NK-92 treated with Interleukin-12 subunit alpha and Interleukin-12 subunit beta, amount 100 ng/mL, for 24 hours (cell line): ENCODE data around the gene ABHD16B.

Experiments
- DNase-seq: peaks from one replicate; lab custom pipeline; 2025; lab: John Stamatoyannopoulos, UW

ABHD16B gene

DNA sequence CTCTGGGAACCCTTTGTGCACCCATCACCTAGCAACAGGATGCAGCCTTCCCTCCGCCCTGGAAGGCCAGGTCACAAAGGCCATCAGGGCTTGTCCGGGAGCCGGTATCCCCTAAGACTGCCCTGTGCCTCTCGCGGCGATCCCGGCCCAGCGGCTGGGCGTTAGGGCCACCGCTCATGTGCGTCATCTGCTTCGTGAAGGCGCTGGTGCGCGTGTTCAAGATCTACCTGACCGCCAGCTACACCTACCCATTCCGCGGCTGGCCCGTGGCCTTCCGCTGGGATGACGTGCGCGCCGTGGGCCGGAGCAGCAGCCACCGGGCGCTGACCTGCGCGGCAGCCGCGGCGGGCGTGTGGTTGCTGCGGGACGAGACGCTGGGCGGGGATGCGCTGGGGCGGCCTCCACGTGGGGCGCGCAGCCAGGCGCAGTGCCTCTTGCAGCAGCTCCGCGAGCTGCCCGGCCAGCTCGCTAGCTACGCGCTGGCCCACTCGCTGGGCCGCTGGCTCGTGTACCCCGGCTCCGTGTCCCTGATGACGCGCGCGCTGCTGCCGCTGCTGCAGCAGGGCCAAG, at the start of gene ABHD16B:
Gene ABHD16B, plus strand, starts transcription at position 134 of the 570 bp plus-strand sequence. Its CDS starts 43 bp downstream, at position 177.
- DNase-seq = no peak

DNA sequence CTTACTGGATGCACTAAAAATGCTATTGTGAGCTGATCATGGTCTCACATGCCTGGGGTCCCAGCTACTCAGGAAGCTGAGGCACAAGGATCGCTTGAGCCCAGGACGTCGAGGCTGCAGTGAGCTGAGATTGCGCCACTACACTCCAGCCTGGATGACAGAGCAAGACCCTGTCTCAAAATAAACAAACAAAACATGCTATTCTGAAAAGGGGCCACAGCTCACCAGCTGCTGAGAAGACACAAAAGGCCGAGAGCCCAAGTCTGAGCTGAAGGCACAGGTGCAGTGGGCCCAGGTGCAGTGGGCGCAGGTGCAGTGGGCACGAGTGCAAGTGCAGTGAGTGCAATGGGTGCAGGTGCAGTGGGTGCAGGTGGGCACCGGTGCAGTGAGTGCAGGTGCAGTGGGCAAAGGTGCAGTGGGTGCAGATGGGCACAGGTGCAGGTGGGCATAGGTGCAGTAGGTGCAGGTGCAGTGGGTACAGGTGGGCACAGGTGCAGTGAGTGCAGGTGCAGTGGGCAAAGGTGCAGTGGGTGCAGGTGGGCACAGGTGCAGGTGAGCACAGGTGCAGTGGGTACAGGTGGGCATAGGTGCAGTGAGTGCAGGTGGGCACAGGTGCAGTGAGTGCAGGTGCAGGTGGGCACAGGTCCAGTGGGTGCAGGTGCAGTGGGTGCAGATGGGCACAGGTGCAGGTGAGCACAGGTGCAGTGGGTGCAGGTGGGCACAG, 46.2 kb upstream of the ABHD16B start:
- no peak for DNase-seq

DNA sequence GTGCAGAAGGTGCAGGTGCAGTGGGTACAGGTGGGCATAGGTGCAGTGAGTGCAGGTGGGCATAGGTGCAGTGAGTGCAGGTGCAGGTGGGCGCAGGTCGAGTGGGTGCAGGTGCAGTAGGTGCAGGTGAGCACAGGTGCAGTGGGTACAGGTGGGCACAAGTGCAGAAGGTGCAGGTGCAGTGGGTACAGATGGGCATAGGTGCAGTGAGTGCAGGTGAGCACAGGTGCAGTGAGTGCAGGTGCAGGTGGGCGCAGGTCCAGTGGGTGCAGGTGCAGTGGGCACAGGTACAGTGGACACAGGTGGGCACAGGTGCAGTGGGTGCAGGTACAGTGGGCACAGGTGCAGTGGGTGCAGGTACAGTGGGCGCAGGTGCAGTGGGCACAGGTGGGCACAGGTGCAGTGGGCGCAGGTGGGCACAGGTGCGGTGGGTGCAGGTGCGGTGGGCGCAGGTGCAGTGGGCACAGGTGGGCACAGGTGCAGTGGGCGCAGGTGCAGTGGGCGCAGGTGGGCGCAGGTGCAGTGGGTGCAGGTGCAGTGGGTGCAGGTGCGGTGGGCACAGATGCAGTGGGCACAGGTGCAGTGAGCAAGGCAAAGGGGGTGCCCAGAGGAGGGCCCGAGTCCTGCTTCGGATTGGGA, 45.6 kb upstream of the ABHD16B start:
- no peak for DNase-seq

DNA sequence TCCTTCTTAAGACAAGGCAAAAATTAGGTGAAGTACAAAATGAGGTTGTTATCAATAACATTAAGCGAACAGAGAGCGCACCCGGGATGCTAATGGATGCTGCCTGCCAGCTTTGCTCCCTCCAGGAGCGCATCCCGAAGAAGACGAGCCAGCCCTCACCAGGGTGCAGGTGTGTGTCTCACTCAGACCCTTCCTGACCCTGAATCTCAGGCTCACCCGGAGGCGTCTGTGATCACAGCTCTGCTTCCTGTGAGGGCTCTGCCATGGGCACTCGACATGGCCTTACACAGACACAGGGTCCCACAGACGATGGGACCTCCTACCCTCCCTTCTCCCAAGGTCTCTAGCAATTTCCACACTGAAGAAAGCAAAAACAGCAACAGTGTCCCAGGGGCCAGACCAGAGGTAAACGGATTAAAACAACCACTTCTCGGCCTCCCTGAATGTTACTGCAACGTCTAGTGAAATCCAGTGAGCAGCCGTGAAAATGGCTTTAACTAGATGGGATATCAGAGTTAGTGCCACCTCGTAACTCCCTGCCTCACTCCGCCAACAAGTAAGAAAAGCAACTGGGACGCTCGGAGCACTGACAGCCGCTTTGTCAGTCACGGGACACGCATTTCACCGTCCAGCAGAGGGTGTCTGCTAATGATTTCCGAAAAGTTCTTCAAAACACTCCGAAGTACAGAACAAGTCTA, 41.9 kb upstream of the ABHD16B start:
- DNase-seq = no peak

DNA sequence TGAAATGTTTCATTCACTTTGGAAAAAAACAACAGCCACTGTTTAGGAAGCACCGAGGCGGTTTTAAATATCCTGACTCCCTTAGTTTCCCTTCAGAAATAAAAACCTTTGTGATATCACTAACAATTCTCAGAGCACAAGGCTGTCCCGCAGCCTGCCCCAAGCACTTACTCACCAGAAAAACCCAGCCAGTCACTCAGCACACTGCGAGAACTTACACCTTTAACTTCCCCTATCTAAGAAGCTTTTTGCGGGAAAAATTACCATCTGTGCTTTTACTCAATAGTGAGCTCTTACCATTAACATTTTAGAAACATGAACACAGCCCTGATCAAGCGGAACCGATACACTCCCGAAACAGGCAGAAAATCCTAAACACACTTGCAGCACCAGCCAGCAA, 39.5 kb upstream of the ABHD16B start:
- DNase-seq = no peak

DNA sequence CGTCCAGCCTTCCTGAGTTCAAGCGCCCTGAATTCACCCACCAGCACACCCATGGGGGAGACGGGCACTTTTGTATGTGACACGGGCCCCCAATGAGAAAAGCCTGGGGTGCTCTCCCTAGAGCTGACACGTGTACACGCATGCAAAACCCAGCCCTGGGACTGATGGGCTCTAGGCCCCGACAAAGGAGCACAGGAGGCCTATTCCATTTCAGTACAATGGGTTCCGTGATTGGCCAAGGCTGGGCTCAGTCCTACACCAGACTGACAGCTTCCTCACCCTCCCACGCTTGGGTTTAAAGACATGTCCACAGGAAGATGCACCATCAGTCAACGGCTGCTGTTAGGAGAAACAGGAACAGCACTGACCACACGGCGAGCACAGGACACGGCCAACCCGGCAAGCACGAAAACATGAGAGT, 39.0 kb upstream of the ABHD16B start:
- no peak for DNase-seq

DNA sequence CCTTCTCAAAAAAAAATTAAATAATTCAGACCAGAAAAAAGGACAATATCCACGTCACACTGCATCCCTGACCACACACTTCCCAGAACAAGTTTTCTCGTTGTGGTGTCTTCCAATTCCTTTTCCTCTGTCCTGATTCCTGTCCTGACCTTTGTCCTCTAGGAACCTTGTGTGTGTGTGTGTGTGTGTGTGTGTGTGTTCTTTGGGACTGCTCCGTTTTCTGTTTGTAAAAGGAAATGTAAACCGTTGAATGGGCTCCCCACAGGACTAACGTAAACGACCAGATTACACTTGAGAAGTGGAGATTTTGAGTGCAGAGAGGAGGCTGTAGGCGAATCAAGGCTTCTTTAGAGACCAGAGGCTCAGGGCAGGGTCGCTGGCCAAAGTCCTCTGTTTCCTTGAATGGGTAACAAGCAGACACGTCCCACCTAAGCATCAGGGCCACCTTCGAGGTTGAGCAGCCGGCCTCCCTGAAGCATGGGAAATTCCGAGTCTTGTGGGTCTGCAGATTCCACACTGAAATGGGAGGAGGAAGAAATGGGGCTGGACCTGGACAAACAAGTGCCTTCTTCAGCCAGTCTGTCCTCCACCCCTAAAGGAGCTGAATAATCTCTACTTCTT, 37.5 kb upstream of the ABHD16B start:
- no peak for DNase-seq

DNA sequence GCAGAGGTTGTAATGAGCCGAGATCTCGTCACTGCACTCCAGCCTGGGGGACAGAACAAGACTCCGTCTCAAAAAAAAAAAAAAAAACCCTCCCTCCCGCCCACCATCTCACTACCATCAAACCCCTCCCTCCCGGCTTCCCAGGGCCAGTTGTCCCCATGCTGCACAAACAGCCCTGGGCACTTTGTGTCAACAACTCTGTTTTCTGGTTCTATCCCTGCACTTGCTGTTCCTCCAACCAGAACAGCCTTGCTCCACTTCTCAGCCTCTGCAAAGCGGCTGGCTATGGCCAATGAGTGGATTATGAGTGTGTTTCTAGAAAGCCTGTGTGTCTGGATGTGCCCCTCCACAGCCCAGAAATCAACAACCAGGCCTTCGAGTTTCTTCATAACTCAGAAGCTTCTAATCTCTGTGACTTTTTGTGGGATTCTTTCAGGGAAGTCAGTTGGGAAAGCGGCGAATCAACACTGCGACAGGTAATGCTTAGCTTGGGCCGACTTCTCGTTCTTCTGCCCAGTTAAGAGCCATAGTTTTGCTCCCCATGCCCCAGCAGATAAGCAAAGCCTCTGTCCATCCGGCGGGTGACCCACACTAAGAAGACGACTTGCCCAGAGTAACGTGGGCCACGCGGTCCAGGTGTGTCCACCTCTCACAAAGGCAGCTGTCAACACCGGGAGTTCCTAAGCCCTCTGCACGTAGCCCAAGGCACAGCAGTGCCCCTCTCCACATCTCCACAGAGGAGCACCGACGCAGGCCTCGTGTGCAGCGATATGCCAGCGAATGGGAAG, 35.8 kb upstream of the ABHD16B start:
- DNase-seq = no peak

DNA sequence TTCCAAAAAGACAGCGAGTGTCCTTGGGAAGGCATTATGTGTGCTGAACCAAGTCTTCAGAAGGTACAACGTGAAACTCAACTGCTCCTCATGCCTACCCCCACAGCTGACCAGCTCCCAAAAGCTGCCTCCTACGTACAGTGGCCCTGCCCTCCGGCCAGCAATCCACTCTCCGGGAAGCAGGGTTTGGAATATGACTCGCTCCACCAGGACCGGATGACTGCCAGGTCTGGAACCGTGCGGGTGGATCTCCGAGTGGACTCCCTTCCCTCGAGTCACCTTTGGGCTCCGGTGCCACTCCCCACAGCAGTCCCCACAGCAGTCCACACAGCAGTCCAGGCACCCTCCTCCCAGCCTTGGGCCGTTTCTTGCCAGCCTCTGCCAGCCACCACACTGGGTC, 34.5 kb upstream of the ABHD16B start:
- no peak for DNase-seq

DNA sequence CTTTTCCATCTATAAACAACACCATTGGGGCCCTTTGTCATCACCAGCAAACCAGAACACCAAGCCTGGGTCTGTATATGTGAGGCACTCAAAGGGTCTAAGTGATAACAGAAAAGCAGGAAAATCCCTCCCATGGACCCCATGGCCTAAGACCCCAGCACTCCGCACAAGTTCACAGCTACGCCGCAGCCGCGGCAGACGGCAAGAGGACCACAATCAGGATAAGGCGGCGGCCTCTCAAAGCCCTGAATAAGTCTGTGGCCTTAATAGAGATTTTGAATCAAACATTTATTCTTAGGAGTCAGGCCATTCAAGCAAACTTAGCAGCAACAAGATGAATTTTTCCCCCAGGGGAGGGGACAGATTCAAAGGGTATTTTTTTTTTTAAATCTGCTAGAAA, 33.2 kb upstream of the ABHD16B start:
- no peak for DNase-seq

DNA sequence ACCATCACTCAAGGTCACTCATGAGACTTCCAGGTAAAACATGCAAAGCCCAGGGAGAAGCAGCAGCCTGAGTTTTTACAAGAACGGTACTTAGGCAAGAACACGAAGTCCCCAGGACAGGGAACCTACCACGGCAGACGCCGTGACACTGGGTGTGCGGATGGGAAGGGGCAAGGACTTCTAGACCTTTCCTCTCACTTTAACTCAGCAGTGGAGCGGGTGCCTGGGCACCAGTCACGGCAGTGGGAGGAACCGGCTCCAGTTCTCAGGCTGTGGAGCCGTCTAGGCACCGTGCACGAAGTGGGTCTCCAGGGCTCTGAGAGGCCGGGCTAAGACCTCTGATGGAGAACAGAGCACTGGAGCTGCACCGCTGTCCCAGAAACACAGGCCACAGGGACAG, 32.8 kb upstream of the ABHD16B start:
- no peak for DNase-seq

DNA sequence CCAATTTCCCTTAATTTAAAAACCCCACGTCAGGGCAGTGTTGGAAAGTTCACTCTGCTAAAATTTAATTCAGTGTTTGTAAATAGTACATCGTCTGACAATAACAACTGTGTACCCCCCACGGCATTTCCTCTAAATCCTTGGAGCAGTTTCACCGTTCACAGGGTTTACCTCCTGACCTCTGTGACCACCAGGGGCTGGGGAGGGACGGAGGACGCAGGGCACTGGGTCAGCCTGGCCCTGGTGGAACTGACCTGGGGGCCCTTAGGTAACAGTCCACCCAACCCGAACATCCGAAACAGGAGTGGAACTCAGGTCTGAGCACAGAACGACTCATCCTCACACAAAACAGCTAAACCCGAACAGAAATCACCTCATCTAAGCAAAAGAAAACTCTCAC, 32.3 kb upstream of the ABHD16B start:
- no peak for DNase-seq

DNA sequence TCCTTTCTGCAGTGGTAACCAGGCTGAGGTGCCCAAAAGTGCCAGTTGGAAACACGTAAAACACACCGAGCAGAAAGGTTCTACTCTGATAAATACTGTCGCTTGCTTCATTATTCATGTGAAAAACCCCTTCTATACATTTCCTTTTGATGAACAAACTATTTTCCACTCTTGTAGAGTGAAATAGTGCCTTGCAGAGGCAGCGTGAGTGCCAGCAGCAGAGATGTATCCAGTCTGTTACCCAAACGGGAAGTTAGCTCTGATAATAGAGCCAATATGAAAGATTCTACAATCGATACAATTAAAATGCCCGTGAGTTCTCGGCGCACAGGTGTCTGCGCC, 31.7 kb upstream of the ABHD16B start:
- DNase-seq = no peak

DNA sequence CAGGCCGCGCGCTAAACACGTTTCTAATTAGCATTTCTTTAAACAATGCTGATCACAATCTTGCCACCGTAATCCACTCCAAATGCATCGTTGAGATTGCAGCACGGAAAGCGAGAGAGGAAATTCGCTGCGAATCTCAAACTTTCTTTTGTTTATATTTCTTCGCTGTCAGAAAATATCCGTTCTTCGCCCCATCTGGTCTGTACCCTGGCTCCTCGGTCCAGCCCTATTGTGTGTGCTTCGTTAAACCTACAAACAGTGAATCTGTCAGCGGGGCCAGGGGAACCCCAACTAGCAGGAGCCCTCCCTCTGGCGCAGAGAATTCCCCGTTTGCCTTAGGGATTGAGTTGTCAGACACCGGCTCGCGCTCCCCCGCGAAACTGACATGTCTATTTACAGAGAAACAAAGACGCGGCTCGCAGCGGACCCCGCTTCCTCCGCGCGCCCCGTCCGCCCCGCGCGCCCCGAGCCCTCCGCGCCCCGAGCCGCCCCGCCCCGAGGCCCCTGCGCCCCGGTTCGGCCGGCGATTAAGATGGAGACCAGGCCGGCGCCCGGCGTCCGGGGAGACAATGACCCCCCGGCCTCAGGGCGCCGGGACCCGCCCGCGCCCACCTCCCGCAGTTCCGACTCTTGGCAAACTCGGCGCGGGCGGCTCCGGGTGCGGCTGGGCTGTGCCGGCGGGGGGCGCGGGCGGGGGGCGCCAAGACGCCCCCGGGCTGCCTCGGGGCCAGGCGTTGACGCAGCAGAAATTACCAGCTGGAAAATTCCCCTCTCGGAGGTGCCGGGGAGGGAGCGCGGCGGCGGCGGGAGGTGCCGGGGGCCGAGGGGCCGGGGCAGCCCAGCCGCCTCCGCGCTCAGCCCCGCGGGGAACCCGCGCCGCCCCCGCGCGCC, 31.1 kb upstream of the ABHD16B start:
- DNase-seq = no peak

DNA sequence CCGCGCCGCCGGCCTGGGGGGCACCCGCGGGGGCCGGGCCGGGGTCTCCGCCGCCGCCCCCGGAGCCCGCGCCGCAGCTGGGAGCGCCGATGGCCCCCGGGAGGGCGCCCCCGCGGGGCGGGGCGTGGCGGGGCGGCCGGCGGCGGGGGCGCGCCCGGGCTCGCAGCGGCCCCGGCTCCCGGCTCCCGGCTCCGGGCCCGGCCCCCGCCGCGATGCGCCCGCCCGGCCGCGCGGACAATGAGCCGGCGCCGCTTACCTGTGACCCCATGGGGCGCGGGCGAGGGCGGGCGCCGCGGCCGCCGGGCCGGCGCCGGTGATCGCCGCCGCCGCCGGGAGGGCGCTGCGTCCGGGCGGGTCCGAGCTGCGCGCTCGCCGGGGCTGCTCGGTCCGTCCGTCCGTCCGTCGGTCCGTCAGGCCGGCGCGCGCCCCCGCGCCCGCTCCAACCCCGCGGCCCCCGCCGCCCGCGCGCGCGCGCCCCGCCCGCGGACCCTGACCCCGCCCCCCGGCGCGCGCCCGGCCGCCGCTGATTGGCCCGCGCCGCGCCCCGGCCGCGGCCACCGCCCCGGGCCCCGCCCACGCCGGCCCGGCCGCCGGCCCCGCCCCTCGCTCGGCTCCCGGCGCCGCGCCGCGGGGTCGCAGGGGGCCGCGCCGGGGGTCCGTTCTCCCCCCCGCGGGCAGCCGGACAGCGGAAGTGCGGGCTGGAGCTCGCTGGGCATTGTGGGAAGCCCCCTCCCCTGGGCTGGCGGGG, 30.3 kb upstream of the ABHD16B start, which contains the start of gene ZBTB46:
Gene ZBTB46, minus strand, starts transcription at position 424 of the 748 bp plus-strand sequence. CDS start 40,507 bp downstream, outside the sequence.
- DNase-seq = no peak

DNA sequence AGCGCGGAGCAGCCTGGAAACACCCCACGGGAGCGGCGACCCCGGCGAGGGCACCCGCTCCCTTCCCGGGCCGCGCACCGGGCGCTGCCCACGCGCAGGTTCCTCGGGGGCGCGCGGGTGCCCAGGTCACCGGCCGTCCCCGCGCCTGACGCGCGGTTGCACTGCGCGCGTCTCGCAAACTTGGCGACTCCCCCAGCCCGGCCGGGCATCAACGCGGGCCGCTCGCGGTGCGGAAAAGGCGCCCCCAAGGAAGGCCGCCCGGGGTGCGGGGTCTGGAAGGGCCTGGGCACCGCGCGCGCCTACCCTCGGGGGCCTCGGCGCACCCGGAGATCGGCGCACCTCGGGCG, 29.7 kb upstream of the ABHD16B start:
- DNase-seq = no peak

DNA sequence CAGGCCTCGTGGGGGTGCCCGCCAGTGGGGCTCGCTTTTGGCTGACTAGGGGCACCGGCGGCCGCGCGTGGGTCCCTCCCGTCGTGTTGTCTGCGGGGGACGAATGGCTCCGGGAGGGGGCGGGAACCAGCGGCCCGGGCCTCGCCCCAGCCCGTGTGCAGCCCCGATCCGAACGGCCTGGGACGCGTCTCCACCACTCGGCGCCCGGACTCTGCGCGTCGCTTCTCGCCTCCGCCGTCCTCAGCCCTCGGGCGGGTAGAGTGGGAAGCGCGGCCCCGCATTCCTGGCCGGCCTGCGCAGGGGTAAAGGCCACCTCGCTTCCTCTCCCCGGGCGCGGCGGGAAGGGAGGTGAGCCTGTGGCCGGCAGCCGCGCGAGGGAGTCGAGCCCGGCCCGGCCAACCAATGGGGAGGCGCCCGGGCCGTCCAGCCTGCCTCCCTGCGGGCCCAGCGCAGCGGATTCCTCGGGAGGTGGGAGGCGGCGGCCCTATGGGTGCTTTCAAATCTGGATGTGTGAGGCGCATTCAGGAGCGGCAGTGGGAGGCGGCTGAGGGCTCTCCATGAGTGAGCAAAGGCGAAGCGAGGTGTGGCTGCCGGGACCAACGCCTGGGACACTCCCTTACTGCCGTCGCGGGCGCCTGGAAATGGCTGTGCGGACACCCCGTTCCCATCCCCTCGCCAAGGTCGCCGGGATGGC, 29.2 kb upstream of the ABHD16B start:
- DNase-seq = no peak

DNA sequence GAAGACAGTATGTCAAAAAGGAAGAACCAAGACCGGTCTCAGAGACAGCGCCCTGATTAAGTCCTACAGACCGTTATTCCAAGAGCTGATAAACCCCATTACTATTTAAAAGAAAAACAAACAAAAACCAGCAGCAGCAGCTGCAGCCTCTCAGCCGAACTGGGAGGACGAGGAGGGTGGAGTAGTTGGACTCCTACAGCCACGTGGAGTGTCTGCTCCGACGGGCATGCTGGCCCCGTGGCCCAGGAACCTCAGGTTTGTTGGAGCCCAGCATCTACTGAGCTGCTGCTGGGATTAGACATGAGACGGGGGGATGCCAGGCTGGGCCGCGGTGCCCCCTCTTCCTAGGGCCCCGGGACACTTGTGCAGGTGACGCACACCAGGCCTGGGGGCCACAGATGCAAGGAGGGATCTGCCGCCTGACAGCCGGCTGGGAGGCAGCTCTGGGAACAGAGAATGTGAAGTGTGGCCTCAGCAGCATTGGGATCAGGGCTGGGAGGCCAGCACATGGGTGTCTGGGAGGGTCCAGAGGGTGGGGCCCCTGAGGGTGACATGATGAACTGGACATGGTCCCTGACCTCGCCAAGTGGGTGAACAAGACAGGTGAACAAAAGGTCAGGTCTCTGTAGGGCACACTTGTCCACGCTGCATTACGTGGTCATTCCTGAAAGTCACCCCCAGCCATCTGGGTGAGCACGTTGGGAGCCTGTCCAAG, 27.4 kb upstream of the ABHD16B start:
- DNase-seq = no peak

DNA sequence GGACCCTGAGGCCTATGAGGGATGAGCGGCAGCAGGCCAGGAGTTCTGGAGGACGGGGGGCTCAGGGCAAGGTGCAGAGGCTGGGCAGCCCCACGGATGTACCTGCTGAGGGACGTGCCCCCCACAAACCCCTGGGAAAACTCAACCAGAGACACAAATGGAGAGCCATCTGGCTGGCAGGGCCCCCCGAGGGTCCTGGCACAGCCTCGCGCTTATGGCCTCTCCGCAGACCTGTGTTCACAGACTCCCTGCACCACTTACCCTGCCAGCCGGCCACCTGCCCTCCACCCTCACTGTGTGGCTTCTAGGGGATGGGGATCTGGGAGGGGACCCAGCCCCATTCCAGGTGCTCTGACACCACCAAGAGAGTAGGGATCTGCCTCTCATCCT, 26.8 kb upstream of the ABHD16B start:
- no peak for DNase-seq
